GM08714 (cell line): Measurements from ENCODE around the gene HES7.
"Not testable (repeated sequence)": the region's sequence is repeated elsewhere in the genome, so short reads cannot be mapped to it uniquely, and the experiment has no call there.

Experiments used
- H3K4me3 ChIP-seq: fragments of 200-500 bp; sonication (Bioruptor generic); 2 replicates; pipeline ENCODE4 v1.5.1; 2014; ENCODE audit warnings: mild to moderate bottlenecking, low read length, inconsistent platforms
- ZNF274 ChIP-seq: IDR thresholded peaks from 2 replicates; pipeline ENCODE4 v1.6.1; 2012; ENCODE audit warnings: mild to moderate bottlenecking, low read depth, low read length

HES7 gene

GRCh38 chr17:8117367-8117979 is 6.4 kb downstream of the HES7 start:
- TF ChIP-seq ZNF274 = no peak
- no peak overlapping the region; the same call in 1 of the 2 replicates for H3K4me3 ChIP-seq

GRCh38 chr17:8116776-8117175 is 7.1 kb downstream of the HES7 start:
- TF ChIP-seq ZNF274 = no peak

GRCh38 chr17:8110907-8111306 is 13.0 kb downstream of the HES7 start:
- TF ChIP-seq ZNF274 = no peak
- no peak overlapping the region for H3K4me3 ChIP-seq

More at GRCh38 chr17:8116776-8117175, 7.1 kb downstream of the HES7 start:
- H3K4me3 ChIP-seq = no peak overlapping the region

- no peak overlapping the region for H3K4me3 ChIP-seq
- TF ChIP-seq ZNF274 = no peak
These were observed 13.5 kb downstream of the HES7 start for GRCh38 chr17:8110456-8110804.

- no peak for TF ChIP-seq ZNF274
- H3K4me3 ChIP-seq = no peak overlapping the region
These were observed 14.0 kb downstream of the HES7 start for GRCh38 chr17:8109661-8110455.

- TF ChIP-seq ZNF274 = no peak
- no peak overlapping the region for H3K4me3 ChIP-seq
These were observed 14.8 kb downstream of the HES7 start for GRCh38 chr17:8108972-8109660.

GRCh38 chr17:8106980-8107379 is 16.9 kb downstream of the HES7 start:
- not testable (repeated sequence) for H3K4me3 ChIP-seq

- TF ChIP-seq ZNF274 = no peak
- no peak overlapping the region for H3K4me3 ChIP-seq
These were observed 17.9 kb downstream of the HES7 start for GRCh38 chr17:8105957-8106398.

GRCh38 chr17:8104911-8105310 is 19.0 kb downstream of the HES7 start:
- H3K4me3 ChIP-seq = no peak overlapping the region
- TF ChIP-seq ZNF274 = no peak

GRCh38 chr17:8103549-8103948 is 20.4 kb downstream of the HES7 start:
- H3K4me3 ChIP-seq = no peak overlapping the region
- TF ChIP-seq ZNF274 = no peak

- H3K4me3 ChIP-seq = no peak overlapping the region
- TF ChIP-seq ZNF274 = no peak
These were observed 22.2 kb downstream of the HES7 start for GRCh38 chr17:8101721-8102120.

- H3K4me3 ChIP-seq = no peak overlapping the region
- no peak for TF ChIP-seq ZNF274
These were observed 23.1 kb downstream of the HES7 start for GRCh38 chr17:8100763-8101162.

- no peak for TF ChIP-seq ZNF274
- no peak overlapping the region for H3K4me3 ChIP-seq
These were observed 23.8 kb downstream of the HES7 start for GRCh38 chr17:8100111-8100510.

- no peak for TF ChIP-seq ZNF274
- H3K4me3 ChIP-seq = no peak overlapping the region
These were observed 27.4 kb downstream of the HES7 start for GRCh38 chr17:8096541-8096940.

GRCh38 chr17:8095361-8095760 is 28.5 kb downstream of the HES7 start:
- TF ChIP-seq ZNF274 = no peak
- H3K4me3 ChIP-seq = no peak overlapping the region
